NCI-H1694 treated with DMSO at 0.1 percent for 48 hours (cell line): ENCODE results near the gene HOXA11.

Source experiments
- DNase-seq: peaks from one replicate; lab custom pipeline; 2025; lab: John Stamatoyannopoulos, UW

The HOXA11 gene

GRCh38 chr7:27147199-27148030 is 37.6 kb downstream of the HOXA11 start, which contains the start of gene HOXA6:
HOXA6 (minus strand) TSS chr7:27147774; CDS start chr7:27147749, 25 bp downstream.
- DNase-seq: no peak

GRCh38 chr7:27146491-27147198 is 38.4 kb downstream of the HOXA11 start:
- no peak for DNase-seq

DNA sequence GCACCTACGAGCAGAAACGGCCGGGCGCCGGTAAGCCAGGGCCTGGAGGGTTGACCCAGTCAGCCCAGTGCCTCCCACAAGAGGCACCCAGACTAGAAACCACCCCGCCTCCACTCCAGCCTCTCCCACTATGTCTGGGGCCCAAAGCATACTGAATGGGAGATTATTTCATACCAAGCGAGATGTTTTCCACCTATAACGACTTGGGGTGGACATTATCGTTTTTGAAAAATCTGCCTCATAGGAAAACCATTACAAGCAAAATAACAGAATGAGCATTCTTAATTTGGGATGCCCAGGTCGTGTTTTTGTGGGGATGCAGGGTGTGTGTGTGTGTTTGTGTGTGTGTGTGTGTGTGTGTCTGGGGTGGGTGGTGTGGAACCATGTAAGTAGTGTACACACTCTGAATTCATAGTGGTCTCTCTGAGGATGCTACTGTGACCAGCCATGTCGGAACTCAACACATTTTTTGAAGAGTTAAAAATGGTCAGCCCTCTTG is 39.1 kb downstream of the HOXA11 start:
- DNase-seq: no peak

- no peak for DNase-seq
These were observed 39.7 kb downstream of the HOXA11 start for GRCh38 chr7:27145165-27145913.

- DNase-seq: no peak
These were observed 40.3 kb downstream of the HOXA11 start for GRCh38 chr7:27144781-27145164.

DNA sequence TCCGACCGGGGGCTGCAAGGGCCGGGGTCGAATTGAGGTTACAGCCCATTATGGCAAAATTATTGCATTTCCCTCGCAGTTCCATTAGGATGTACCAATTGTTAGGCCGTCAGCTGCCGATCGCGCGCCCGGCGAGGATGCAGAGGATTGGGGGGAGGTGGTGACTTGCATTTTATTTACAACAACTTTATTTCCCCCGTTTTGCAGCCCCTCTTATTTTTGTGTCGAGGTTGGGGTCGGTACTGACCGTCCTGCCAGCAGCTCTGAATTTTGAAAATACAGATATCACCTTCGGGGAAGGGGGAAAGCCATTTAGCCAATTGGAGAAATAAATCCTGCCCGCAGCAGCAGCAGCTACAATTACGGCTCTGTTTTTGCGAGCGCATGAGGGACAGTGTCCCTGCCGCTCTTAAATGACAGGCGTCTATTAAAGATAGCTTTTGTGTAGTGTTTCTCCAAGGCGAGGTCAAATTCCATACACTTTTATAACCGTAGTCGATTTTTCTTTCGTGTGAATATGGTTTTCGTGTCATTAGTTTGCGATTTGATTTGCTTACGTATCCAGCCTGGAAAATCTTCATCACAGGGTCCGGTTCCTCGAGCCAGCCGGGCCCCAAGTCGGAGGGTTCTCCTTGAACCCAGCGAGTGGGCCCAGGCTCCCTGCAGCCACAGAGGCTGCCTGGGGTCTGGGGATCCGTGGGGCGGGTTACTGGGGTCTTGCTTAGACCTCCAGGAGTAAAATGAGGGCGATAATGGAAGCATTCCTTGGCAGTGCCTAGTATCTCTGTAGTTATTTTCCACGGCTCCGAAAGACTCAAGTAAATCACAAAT is 40.9 kb downstream of the HOXA11 start:
- no peak for DNase-seq

GRCh38 chr7:27143023-27143949 is 41.7 kb downstream of the HOXA11 start, which contains the start of gene HOXA5:
HOXA5 (minus strand) TSS chr7:27143681; CDS start chr7:27143607, 74 bp downstream.
- no peak for DNase-seq

DNA sequence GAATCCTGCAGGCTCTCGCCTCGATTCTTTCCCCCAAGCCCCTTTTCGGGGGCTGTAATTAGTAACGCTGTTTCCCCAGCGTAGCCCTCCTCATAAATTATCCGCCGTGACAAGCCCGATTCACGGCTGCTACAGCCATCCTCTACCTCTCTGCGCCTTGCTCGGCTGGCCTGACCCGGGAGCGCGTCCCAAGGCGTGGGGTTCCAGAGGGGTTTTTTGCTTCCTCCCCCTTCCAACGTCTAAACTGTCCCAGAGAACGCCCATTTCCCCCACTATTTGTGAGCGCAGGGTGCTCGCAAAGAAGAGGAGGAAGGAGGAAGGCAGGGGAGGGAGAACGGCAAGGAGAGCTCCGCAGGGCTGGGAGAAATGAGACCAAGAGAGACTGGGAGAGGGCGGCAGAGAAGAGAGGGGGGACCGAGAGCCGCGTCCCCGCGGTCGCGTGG is 42.4 kb downstream of the HOXA11 start:
- DNase-seq: no peak

DNA sequence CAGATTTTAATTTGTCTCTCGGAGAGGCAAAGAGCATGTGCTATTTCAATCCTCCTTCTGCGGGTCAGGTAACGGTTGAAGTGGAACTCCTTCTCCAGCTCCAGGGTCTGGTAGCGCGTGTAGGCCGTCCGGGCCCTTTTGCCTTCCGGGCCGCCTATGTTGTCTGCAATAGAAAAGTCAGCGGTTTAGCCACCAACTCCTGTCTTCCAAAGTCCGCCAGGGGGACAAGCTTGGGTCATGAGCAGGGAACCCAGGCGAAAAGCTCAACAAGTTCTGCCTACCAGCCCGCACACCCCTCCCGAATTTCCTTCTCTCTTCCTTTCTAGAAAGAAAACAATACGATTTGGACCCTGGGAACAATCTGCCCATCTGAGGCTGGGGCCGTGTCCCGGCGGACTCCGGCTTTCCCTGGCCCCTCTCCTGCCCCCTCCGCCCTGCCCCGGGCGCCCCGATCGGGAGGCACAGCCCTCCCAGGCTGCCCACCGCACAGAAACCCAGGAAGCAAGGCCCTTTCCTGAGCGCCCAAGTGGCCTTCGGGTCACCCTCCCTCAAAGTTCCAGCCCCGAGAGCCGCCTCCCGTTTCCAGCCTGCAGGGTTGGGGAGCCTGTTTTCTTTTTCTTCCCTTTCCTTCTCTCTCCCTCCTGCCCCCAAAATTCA is 43.0 kb downstream of the HOXA11 start:
- no peak for DNase-seq

DNA sequence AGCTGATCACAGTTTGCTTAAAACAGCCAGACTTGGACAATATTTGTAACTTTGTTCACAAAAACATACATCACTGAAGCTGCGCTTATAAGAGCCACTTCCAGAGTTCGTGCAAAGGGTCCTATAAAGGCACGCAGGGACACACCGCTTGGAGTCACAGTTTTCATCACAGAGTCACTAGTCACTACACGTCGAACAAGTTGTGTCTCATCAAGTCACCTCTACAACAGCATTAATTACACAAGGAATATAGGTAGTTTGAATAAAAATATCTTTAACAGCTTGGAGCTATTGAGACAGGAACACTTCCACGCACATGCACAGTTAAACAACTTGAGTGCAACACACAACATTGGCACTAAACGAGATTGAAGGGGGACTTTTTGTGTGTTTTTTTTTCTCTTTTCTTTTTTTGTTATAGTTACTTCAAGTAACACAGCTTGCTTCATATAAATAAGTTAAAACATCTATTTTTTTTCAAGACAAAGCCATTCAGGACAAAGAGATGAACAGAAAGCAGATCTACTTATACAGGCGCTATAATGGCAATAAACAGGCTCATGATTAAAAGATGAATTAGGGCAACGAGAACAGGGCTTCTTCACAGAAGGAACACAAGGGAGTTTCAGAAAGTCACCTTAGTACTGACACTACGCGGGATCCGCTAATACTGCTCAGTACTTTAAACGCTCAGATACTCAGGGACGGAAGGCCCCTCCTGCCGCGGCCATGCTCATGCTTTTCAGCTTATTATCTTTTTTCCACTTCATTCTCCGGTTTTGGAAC is 43.7 kb downstream of the HOXA11 start:
- no peak for DNase-seq

DNA sequence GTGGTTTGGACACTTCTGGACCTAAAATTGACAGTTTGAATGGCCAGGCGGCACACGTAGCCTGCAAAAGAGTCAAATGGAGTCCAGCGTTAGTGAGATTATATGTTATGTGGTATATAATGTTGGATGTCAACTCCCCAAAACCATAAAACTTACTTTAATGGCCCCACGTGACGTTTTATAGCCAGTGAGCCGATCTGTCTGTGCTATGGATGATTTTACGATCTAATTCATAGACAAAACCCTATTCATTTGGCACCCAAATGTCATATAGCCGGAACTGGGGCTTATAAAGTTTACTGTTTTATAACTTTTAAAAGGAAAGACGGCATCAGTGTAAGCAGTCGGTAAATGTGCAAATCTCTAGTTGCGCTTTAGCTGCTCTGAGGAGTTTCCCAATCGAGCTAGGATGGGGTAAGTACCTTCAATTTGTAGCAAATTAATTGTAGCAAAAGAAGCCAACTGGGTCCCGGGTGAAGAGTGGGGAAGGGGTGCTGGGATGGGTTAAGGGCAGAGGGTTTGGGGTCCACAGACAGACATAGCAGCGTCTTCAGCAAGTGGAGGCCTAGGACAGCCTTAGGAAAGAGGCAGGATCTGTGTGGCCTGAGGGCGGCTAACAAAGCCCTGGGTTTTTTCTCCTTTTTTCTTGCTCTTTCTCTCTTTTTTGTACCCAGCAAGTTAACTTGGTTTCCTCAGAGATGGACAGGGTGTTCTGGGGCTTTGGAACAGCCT is 44.7 kb downstream of the HOXA11 start:
- no peak for DNase-seq

DNA sequence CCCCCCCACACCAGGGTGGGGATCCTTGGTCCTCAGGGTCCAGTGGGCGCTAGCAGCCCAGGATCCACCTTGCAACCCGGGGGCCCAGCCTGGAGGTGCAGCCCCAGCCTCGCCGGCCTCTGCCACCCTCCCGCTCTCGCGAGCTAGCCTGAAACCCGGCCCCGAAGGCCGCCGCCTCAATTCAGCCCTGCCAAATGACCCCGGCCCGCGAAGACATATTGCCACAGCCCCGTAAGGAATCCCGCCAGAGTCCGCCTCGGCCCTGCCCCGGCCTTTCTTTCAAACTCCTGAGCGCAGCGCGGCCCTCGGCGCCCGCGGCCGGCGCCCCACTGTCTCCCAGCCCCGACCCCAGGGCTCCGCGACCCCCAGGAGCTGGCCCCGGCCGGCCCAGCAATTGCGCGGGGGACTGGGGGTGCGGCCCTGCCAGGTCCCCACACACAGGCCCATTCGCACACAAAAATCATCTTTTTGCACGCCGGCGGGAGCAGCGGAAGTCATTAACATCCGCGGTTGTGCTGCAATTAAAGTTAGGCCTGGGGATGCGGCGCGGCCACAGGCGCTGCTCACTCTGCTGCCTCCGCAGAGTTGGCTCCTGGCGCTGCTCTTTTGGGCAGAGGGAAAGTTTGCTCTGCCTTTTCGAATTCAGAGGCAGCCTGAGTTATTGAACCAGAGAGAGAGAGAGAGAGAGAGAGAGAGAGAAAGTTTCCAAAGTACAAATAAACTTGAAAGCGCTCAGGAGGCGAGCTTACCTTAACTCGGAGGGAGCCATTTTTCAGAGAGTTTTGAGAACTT is 45.5 kb downstream of the HOXA11 start:
- no peak for DNase-seq

DNA sequence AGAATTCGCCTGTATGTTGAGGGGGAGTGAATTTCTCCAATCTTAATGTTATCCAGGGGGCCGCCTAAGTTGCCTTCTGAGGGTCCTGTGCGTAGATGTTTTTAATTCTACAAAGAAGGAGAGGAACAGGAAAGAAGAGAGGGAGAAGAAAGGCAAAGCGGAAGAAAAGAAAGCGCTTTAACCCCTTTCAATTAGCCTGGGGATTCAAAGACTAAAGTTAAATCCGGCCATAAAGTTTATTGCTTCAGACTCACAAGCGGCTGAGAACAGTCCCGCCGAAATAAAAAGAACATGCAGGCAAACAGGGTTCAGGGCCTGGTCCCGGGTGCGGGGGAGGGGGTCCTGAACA is 46.1 kb downstream of the HOXA11 start:
- DNase-seq: no peak

DNA sequence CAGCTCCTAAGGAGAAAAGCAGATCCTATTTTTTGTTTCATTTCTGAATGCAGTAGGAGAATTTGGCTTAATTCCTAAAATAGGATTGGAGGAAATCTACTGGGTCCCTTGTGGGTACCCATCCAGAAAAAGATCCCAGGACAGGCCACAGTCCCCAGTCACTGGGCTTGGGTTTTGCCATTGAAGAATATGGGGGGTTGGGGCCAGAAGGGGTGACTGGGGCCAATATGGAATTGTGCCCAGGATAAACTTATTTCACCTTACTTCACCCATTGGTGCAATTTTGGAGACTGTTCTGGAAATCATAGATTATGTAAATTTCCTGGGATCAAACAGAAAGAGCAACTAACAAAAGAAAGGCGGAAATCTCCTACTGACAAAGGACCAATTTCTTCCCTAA is 46.6 kb downstream of the HOXA11 start:
- DNase-seq: no peak

DNA sequence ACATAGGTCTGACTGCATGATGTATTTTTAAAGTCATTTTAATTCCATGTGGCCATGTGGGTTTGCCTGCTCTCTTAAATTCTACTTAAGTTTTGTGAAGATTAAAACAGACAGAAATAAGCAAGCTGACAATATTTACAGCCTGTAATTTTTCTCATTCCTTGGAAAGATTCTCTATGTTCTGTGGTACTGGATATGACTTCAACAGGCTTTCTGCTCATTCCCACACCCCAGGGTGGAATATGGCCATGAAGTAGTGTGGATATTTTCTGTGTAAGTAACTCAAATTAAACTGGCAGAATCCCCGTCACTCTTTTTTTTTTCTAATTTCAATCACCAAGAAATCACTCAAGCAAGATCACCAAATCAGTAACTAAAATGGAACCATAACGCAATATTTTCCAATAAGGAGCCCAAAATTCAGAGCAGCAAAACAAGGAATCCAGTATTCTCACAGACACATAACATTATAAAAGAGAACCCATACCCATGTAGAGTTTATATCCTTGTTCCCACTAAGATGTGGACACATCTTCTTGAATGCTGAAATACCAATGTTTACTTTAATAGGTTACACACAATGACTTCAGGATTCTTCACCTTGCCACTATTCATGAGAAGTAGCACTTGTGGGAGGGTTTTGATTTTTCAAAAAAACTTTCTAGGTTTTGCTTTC is 47.3 kb downstream of the HOXA11 start:
- DNase-seq: no peak

GRCh38 chr7:27134392-27134791 is 50.6 kb downstream of the HOXA11 start:
- DNase-seq: no peak
